Measurements from ENCODE around the gene MRTFA. TPM values are rescaled to one million over a fixed set of nuclear protein-coding genes. Genes with fewer than 3 reads are reported as not detected.

The MRTFA gene
- total RNA-seq, 1 experiment from 2014 or later: 52.7 TPM

- H3K4me3 Mint-ChIP-seq (ENCODE audit: unreplicated experiment): no peak overlapping the region
- H3K36me3 Mint-ChIP-seq (ENCODE audit: insufficient read depth, unreplicated experiment): peaks cover 19% of the 10 kb centered on the region
- H3K27ac Mint-ChIP-seq (ENCODE audit: low read depth, unreplicated experiment): peak overlapping the region; percentile 63
- no peaks in the 10 kb centered on the region for H3K27me3 Mint-ChIP-seq (ENCODE audit: insufficient read depth, unreplicated experiment)
- intact Hi-C loops (cut with micrococcal nuclease): no loop called here
- no TSS peak for BruUV-seq (replicated peaks)
- peak; percentile 78 for DNase-seq (ENCODE audit: unreplicated experiment)
- H3K4me1 Mint-ChIP-seq (ENCODE audit: insufficient read depth, unreplicated experiment): peaks cover 31% of the 10 kb centered on the region
- no peak for TF ChIP-seq CTCF (IDR thresholded peaks at IDR 0.05; ENCODE audit: unreplicated experiment)
- CTCF ChIA-PET: interaction anchor here (0.6 to 2.8 kb wide), 8 partner anchors 12 to 311 kb away, joined by 3 to 23 read pairs (median 7); no protein-coding TSS in a partner anchor
- POLR2A ChIA-PET: interaction anchor here (0.6 to 4.0 kb wide), 13 partner anchors 8 to 203 kb away, joined by 3 to 27 read pairs (median 3); partner anchors contain the start of gene MRTFA
- H3K9me3 Mint-ChIP-seq (ENCODE audit: unreplicated experiment): peaks cover 7% of the 10 kb centered on the region
These were observed 186.9 kb downstream of the MRTFA start for GRCh38 chr22:40449676-40450035.

- no peak for TF ChIP-seq CTCF (IDR thresholded peaks at IDR 0.05; ENCODE audit: unreplicated experiment)
- Mint-ChIP-seq H3K36me3 (ENCODE audit: insufficient read depth, unreplicated experiment) (peaks cover 19% of the 10 kb centered on the region), H3K9me3 (ENCODE audit: unreplicated experiment) (peaks cover 17% of the 10 kb centered on the region), H3K4me3 (ENCODE audit: unreplicated experiment) (no peak overlapping the region), H3K4me1 (ENCODE audit: insufficient read depth, unreplicated experiment) (peaks cover 34% of the 10 kb centered on the region), H3K27ac (ENCODE audit: low read depth, unreplicated experiment) (no peak overlapping the region), H3K27me3 (ENCODE audit: insufficient read depth, unreplicated experiment) (no peaks in the 10 kb centered on the region)
- intact Hi-C loops (cut with micrococcal nuclease): no loop called here
- CTCF ChIA-PET: interaction anchor here (0.6 to 2.7 kb wide), 3 partner anchors 9 to 70 kb away, joined by 3 to 18 read pairs (median 3); no protein-coding TSS in a partner anchor
- no TSS peak for BruUV-seq (replicated peaks)
- POLR2A ChIA-PET: interaction anchor here (1.0 to 1.5 kb wide), 3 partner anchors 9 to 36 kb away, joined by 3 to 5 read pairs (median 3); no protein-coding TSS in a partner anchor
- DNase-seq (ENCODE audit: unreplicated experiment): no peak
These were observed 190.3 kb downstream of the MRTFA start for GRCh38 chr22:40446203-40446602.

- no peak for DNase-seq (ENCODE audit: unreplicated experiment)
- ChIA-PET CTCF (interaction anchor here (0.6 to 12.1 kb wide), 5 partner anchors 8 to 343 kb away, joined by 3 to 220 read pairs (median 18); no protein-coding TSS in a partner anchor), POLR2A (interaction anchor here (0.6 to 1.2 kb wide), 4 partner anchors 21 to 380 kb away, joined by 3 to 4 read pairs (median 3); no protein-coding TSS in a partner anchor)
- TF ChIP-seq CTCF (IDR thresholded peaks at IDR 0.05; ENCODE audit: unreplicated experiment): no peak
- Mint-ChIP-seq H3K4me1 (ENCODE audit: insufficient read depth, unreplicated experiment) (peaks cover 27% of the 10 kb centered on the region), H3K36me3 (ENCODE audit: insufficient read depth, unreplicated experiment) (peaks cover 34% of the 10 kb centered on the region), H3K4me3 (ENCODE audit: unreplicated experiment) (no peak overlapping the region), H3K27ac (ENCODE audit: low read depth, unreplicated experiment) (peak overlapping the region; percentile 23), H3K27me3 (ENCODE audit: insufficient read depth, unreplicated experiment) (no peaks in the 10 kb centered on the region), H3K9me3 (ENCODE audit: unreplicated experiment) (peaks cover 17% of the 10 kb centered on the region)
- intact Hi-C loops (cut with micrococcal nuclease): no loop called here
- BruUV-seq (replicated peaks): no TSS peak
These were observed 192.2 kb downstream of the MRTFA start for GRCh38 chr22:40444178-40444831.

GRCh38 chr22:40443732-40444131 lies 192.8 kb downstream of the MRTFA start:
- BruUV-seq (replicated peaks): no TSS peak
- Mint-ChIP-seq H3K4me1 (ENCODE audit: insufficient read depth, unreplicated experiment) (peaks cover 21% of the 10 kb centered on the region), H3K9me3 (ENCODE audit: unreplicated experiment) (peaks cover 17% of the 10 kb centered on the region), H3K36me3 (ENCODE audit: insufficient read depth, unreplicated experiment) (peaks cover 30% of the 10 kb centered on the region), H3K27me3 (ENCODE audit: insufficient read depth, unreplicated experiment) (no peaks in the 10 kb centered on the region), H3K4me3 (ENCODE audit: unreplicated experiment) (no peak overlapping the region), H3K27ac (ENCODE audit: low read depth, unreplicated experiment) (peak overlapping the region; percentile 23)
- CTCF ChIA-PET: interaction anchor here (0.6 to 12.1 kb wide), 5 partner anchors 9 to 343 kb away, joined by 3 to 220 read pairs (median 5); no protein-coding TSS in a partner anchor
- POLR2A ChIA-PET: interaction anchor here (0.6 to 0.7 kb wide), 2 partner anchors 139 to 379 kb away, joined by 3 read pairs; no protein-coding TSS in a partner anchor
- TF ChIP-seq CTCF (IDR thresholded peaks at IDR 0.05; ENCODE audit: unreplicated experiment): no peak
- DNase-seq (ENCODE audit: unreplicated experiment): no peak
- intact Hi-C loops (cut with micrococcal nuclease): no loop called here
